22Rv1 (cell line): ENCODE measurements around the gene GATA6.
"Not testable (repeated sequence)": the region's sequence is repeated elsewhere in the genome, so short reads cannot be mapped to it uniquely, and the experiment has no call there.

Source experiments
- H3K27ac ChIP-seq: fragments of 450-650 bp; 2 replicates; pipeline ENCODE4 v1.5.1; 2017
- ZFX ChIP-seq: fragments of 450-650 bp; IDR thresholded peaks from 2 replicates; pipeline ENCODE4 v1.6.1; 2017; ENCODE audit warnings: antibody characterized with exemption, borderline replicate concordance
- TF ChIP-seq, protein P1 (sequence below): fragments of 450-650 bp; IDR thresholded peaks from 2 replicates; pipeline ENCODE4 v1.5.1; 2017; ENCODE audit warnings: mild to moderate bottlenecking

GATA6 gene

DNA sequence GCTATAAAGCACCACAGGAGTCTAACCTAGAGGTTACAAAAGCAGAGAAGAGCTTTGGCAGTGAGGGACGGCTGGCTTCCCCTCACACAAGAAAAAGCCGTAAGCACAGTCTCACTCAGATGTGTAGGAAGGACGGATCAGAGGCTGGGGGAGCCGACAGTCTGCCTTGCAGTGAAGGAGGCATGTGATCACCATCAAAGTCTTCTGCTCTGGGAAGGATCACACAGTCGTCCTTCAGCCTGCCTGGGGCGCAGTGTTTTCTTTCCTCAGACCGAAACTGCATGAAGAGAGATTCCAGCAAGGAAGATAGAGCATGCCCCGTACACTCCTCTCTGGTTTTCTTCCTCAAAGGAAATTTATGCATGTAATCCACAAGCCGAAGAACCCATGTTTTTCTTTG, 24.1 kb downstream of the GATA6 start:
- H3K27ac ChIP-seq, result no peak overlapping the region
- no peak for TF ChIP-seq ZFX
- TF ChIP-seq, protein P1, sequence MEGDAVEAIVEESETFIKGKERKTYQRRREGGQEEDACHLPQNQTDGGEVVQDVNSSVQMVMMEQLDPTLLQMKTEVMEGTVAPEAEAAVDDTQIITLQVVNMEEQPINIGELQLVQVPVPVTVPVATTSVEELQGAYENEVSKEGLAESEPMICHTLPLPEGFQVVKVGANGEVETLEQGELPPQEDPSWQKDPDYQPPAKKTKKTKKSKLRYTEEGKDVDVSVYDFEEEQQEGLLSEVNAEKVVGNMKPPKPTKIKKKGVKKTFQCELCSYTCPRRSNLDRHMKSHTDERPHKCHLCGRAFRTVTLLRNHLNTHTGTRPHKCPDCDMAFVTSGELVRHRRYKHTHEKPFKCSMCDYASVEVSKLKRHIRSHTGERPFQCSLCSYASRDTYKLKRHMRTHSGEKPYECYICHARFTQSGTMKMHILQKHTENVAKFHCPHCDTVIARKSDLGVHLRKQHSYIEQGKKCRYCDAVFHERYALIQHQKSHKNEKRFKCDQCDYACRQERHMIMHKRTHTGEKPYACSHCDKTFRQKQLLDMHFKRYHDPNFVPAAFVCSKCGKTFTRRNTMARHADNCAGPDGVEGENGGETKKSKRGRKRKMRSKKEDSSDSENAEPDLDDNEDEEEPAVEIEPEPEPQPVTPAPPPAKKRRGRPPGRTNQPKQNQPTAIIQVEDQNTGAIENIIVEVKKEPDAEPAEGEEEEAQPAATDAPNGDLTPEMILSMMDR, result no peak

DNA sequence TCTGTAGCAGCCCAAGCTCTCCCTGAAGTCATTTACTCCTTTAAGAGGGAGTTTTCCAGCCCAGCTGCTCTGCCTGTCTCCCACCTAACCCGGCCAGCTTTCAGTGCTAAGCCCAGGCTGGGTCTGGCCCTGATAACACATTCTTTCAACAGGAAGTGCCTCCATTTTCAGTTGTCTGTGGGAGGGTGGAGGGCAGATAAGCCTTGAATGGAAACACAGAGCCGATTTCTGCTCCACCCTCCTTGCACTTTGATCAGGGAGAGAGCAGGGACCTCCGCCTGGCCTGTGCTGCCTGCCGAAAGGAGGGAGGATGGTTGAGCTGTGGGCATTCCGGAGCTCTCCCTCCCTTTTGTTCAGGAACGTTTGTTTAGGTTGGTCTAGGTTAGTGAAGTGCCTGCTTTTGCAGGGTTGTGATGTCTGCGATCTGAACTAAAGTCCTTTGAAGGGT, 24.8 kb downstream of the GATA6 start:
- TF ChIP-seq, protein P1, result no peak
- H3K27ac ChIP-seq, result no peak overlapping the region

DNA sequence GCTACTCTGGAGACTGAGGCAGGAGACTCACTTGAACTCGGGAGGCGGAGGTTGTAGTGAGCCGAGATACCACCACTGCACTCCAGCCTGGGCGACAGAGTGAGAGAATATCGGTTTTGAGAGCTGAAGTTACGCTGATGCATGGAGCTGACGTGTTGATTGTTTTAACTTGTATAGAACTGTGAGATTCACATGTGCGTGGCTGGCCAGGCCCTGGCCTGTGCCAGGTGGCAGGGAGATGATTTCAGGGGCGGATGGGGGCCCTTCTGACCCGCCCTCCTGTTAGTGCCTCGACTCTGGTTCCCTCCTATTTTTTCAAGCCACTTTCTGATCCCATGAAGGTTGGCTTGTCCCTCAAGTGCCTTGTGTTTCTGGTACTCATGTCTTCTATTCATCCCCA, 25.7 kb downstream of the GATA6 start:
- no peak overlapping the region for H3K27ac ChIP-seq

DNA sequence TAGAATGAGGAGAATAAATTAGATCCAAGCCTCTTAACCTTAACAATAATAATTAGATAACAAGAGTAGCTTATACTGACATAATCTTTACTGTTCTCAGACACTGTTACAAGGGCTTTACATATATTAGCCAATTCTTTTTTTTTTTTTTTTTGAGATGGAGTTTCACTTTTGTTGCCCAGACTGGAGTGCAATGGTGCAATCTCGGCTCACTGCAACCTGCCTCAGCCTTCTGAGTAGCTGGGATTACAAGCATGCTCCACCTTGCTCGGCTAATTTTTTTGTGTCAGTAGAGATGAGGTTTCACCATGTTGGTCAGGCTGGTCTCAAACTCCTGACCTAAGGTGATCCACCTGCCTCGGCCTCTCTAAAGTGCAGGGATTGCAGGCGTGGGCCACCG, 27.6 kb downstream of the GATA6 start:
- H3K27ac ChIP-seq, result not testable (repeated sequence)

More for the DNA sequence above, 25.7 kb downstream of the GATA6 start:
- TF ChIP-seq ZFX, result no peak
- TF ChIP-seq, protein P1, result no peak

DNA sequence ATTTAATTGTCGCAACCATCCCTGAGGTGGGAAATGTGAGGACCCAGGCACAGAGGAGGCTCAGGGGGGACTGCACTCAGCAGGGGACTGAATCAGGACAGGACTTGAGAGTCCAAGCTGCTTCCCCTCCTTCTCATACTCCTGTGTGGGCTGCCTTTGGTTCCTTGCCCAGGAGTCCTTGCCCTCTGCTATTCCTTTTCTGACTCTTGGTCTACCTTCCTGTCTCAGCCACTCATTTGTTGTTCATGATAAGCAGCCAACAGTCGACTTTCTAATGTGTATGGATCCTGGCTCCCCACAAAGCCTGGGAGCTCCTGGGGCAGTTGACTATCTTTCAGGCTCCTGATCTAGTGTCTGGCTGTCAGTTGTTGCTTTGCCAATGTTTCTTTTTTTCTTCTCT, 28.3 kb downstream of the GATA6 start:
- TF ChIP-seq ZFX, result no peak
- TF ChIP-seq, protein P1, result no peak
- H3K27ac ChIP-seq, result no peak overlapping the region

DNA sequence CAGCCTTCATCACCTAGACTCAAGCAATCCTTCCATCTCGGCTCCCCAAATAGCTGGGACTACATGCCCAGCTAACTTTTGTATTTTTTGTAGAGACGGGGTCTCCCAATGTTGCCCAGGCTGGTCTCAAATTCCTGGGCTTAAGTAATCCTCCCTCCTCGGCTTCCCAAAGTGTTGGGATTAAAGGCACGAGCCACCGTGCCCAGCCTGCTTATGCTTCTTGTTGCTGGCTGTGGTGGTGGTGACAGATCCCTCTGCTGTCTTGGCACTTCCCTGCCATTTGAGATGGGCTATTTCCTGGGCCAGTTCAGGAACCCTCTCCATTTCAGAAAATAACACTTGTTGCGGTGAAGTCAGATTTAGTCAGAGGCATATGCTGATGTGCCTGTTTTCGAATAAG, 28.8 kb downstream of the GATA6 start:
- TF ChIP-seq, protein P1, result no peak
- TF ChIP-seq ZFX, result no peak
- H3K27ac ChIP-seq, result no peak overlapping the region

DNA sequence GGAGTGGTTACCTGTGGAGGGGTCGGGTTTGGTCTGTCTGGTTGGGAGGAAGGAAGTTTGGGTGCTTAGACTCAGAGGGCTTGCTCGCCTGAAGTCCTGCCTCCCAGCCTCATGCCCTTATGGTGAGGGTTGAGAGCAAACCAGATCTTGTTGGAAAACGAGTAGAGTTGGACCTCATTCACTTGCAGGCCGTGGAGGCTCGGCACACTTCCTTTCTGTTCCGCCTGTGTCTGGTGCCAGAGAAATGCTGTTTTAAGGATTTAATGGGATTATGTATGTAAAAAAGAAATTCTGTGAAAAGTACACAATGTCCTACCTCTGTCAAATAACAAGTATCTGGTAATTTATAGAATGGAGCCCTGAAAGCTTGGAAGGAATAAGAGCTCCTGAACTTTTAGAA, 29.6 kb downstream of the GATA6 start:
- no peak for TF ChIP-seq ZFX
- TF ChIP-seq, protein P1, result no peak

DNA sequence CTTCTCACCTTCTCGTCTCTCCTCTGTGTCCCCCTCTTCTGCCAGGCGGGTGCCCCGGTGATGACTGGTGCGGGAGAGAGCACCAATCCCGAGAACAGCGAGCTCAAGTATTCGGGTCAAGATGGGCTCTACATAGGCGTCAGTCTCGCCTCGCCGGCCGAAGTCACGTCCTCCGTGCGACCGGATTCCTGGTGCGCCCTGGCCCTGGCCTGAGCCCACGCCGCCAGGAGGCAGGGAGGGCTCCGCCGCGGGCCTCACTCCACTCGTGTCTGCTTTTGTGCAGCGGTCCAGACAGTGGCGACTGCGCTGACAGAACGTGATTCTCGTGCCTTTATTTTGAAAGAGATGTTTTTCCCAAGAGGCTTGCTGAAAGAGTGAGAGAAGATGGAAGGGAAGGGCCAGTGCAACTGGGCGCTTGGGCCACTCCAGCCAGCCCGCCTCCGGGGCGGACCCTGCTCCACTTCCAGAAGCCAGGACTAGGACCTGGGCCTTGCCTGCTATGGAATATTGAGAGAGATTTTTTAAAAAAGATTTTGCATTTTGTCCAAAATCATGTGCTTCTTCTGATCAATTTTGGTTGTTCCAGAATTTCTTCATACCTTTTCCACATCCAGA, 31.3 kb downstream of the GATA6 start:
- TF ChIP-seq, protein P1, result no peak
- no peak for TF ChIP-seq ZFX
- H3K27ac ChIP-seq, result no peak overlapping the region

More for the DNA sequence above, 29.6 kb downstream of the GATA6 start:
- no peak overlapping the region for H3K27ac ChIP-seq
